Endodermal cell (in vitro differentiated cells): Measurements from ENCODE around the gene RGS5. TPM values are rescaled to one million over a fixed set of nuclear protein-coding genes. Genes with fewer than 3 reads are reported as not detected.

ENCODE experiments used
- DNase-seq: peaks from one replicate; pipeline ENCODE4 v3.0.0-alpha.2; 2017
- H3K27ac ChIP-seq: 2 replicates; pipeline ENCODE4 v1.5.1; 2013; ENCODE audit warnings: mild to moderate bottlenecking, low read depth, low read length, moderate library complexity
- H3K27me3 ChIP-seq: 2 replicates; pipeline ENCODE4 v1.6.1; 2013; ENCODE audit warnings: mild to moderate bottlenecking, low read length, moderate library complexity; ENCODE audit not compliant: insufficient read depth, control insufficient read depth, poor library complexity, severe bottlenecking
- H3K36me3 ChIP-seq: 2 replicates; pipeline ENCODE4 v1.7.0; 2013; ENCODE audit warnings: mild to moderate bottlenecking, low read length, moderate library complexity; ENCODE audit not compliant: control insufficient read depth, insufficient read depth
- H3K4me1 ChIP-seq: one replicate; pipeline ENCODE4 v1.7.0; 2013; ENCODE audit warnings: low read length; ENCODE audit not compliant: control insufficient read depth, insufficient read depth
- H3K4me3 ChIP-seq: 2 replicates; pipeline ENCODE4 v1.5.1; 2013; ENCODE audit warnings: mild to moderate bottlenecking, low read length, moderate library complexity
- H3K9ac ChIP-seq: 2 replicates; pipeline ENCODE4 v1.6.1; 2013; ENCODE audit warnings: mild to moderate bottlenecking, low read length, moderate library complexity; ENCODE audit not compliant: poor library complexity, severe bottlenecking; ENCODE audit errors: extremely low read depth
- H3K9me3 ChIP-seq: 2 replicates; pipeline ENCODE4 v1.6.1; 2013; ENCODE audit warnings: mild to moderate bottlenecking, low read length, moderate library complexity; ENCODE audit not compliant: control insufficient read depth
- H3K27ac Mint-ChIP-seq: 2 replicates; pipeline ENCODE4 v1.8.0; 2020; ENCODE audit warnings: mixed read lengths
- H3K27me3 Mint-ChIP-seq: 2 replicates; pipeline ENCODE4 v1.8.0; 2021; ENCODE audit warnings: mild to moderate bottlenecking, mixed read lengths; ENCODE audit not compliant: insufficient read depth
- H3K36me3 Mint-ChIP-seq: 2 replicates; pipeline ENCODE4 v1.8.0; 2020; ENCODE audit warnings: low read depth, mixed read lengths
- H3K4me1 Mint-ChIP-seq: 2 replicates; pipeline ENCODE4 v1.8.0; 2020; ENCODE audit warnings: mixed read lengths
- H3K4me3 Mint-ChIP-seq: 2 replicates; pipeline ENCODE4 v1.8.0; 2020; ENCODE audit warnings: mild to moderate bottlenecking, moderate library complexity, mixed read lengths
- H3K9me3 Mint-ChIP-seq: 2 replicates; pipeline ENCODE4 v1.8.0; 2020; ENCODE audit warnings: mild to moderate bottlenecking, mixed read lengths
- CTCF ChIP-seq: fragments of 200-600 bp; sonication (generic); conservative IDR thresholded peaks from 2 replicates; pipeline ENCODE4 v1.5.0; 2021; ENCODE audit warnings: antibody characterized with exemption, mild to moderate bottlenecking
- WGBS, 2 experiments: methylation state at CpG; one replicate each; pipeline versions ENCODE4 v1.1.5 to v1.1.7; 2013; ENCODE audit warnings: missing lambda C conversion rate in 2 of 2, mixed read lengths in 1 of 2; ENCODE audit not compliant: insufficient coverage in 1 of 2, insufficient read length in 1 of 2; 5-methylcytosine and 5-hydroxymethylcytosine counted together
- total RNA-seq, 2 donors: library from RNA; stranded (reverse); fragmentation: NEBNext Ultra II Directional in 1 of 2; extraction: Animal tissue kit (Norgen Biotek cat#: 25700) in 1 of 2; gene quantifications; 2 replicates in 1 of 2; 3 replicates in 1 of 2; pipeline ENCODE4 v1.2.1, GENCODE V29; 2021

RGS5 gene
- total RNA-seq, 2 donors from 2014 or later: 48.4 to 88.9 TPM

- no peaks in the 10 kb centered on the region for H3K36me3 ChIP-seq
- Mint-ChIP-seq H3K27ac (no peak overlapping the region), H3K27me3 (no peaks in the 10 kb centered on the region), H3K4me3 (no peak overlapping the region), H3K36me3 (no peaks in the 10 kb centered on the region), H3K9me3 (no peaks in the 10 kb centered on the region), H3K4me1 (no peaks in the 10 kb centered on the region)
- no peak for TF ChIP-seq CTCF
- 100% methylated on average over 1 of the region's 1 CpG; no CpG with 5 or more reads in 1 of the 2 experiments for WGBS, 2 experiments
- no peaks in the 10 kb centered on the region for H3K9me3 ChIP-seq
- H3K27ac ChIP-seq: no peak overlapping the region
- DNase-seq: no peak
- no peaks in the 10 kb centered on the region for H3K4me1 ChIP-seq
- H3K4me3 ChIP-seq: no peak overlapping the region
- H3K9ac ChIP-seq: no peak overlapping the region
- H3K27me3 ChIP-seq: no peaks in the 10 kb centered on the region
These were observed 107.5 kb downstream of the RGS5 start for GRCh38 chr1:163095213-163095612.

- TF ChIP-seq CTCF: no peak
- Histone ChIP-seq H3K9me3 (no peaks in the 10 kb centered on the region), H3K27me3 (no peaks in the 10 kb centered on the region), H3K4me1 (no peaks in the 10 kb centered on the region), H3K4me3 (no peak overlapping the region), H3K27ac (no peak overlapping the region), H3K36me3 (no peaks in the 10 kb centered on the region), H3K9ac (no peak overlapping the region)
- Mint-ChIP-seq H3K36me3 (no peaks in the 10 kb centered on the region), H3K4me3 (no peak overlapping the region), H3K27ac (no peak overlapping the region), H3K4me1 (no peaks in the 10 kb centered on the region), H3K9me3 (no peaks in the 10 kb centered on the region), H3K27me3 (no peaks in the 10 kb centered on the region)
- 85 to 100% methylated on average over 1 to 2 of the region's 2 CpGs for WGBS, 2 experiments
- no peak for DNase-seq
These were observed 108.1 kb downstream of the RGS5 start for GRCh38 chr1:163094589-163094988.

DNA sequence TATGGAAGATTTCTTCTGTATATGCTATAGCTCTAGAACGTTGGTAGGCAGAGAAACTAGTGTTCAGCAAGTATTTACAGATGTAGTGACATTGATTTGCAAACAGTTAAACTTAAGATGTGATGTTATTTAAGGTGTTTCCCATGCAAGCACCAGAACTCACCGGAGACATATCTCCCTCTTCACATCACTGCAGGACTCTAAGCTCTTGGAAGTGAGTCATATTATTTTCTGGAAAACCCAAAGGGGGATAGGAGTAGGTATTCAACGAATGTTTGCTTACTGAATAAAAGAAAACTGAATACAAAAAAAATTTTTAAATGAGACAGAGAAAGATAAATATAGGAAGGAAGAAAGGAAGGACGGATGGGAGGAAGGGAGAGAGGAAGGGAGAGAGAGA is 108.5 kb downstream of the RGS5 start:
- Mint-ChIP-seq H3K9me3 (no peaks in the 10 kb centered on the region), H3K4me3 (no peak overlapping the region), H3K27ac (no peak overlapping the region), H3K36me3 (no peaks in the 10 kb centered on the region), H3K4me1 (no peaks in the 10 kb centered on the region), H3K27me3 (no peaks in the 10 kb centered on the region)
- no peak for DNase-seq
- Histone ChIP-seq H3K9ac (no peak overlapping the region), H3K36me3 (no peaks in the 10 kb centered on the region), H3K27me3 (no peaks in the 10 kb centered on the region), H3K4me1 (no peaks in the 10 kb centered on the region), H3K27ac (no peak overlapping the region), H3K4me3 (no peak overlapping the region), H3K9me3 (no peaks in the 10 kb centered on the region)
- no peak for TF ChIP-seq CTCF
- 82 to 88% methylated on average over 3 to 4 of the region's 4 CpGs for WGBS, 2 experiments
